Left lung (tissue), 10 donors: Measurements from ENCODE around the gene TSPEAR. TPM values are rescaled to one million over a fixed set of nuclear protein-coding genes. Genes with fewer than 3 reads are reported as not detected.

Experiments
- ATAC-seq: fragments of 200-7000 bp; cut with Tn5 transposase; one replicate; pipeline ENCODE4 v1.9.1; 2020; ENCODE audit warnings: moderate library complexity
- DNase-seq, 4 donors: peaks; one replicate each; pipeline ENCODE4 v3.0.0-alpha.2; 2013 to 2020
- H3K27ac ChIP-seq, 2 donors: fragments of 200-600 bp; sonication (generic) in 1 of 2; one replicate each; pipeline versions ENCODE4 v1.5.0 to v1.8.0; 2020 to 2021
- H3K27me3 ChIP-seq, 2 donors: fragments of 200-600 bp; sonication (generic) in 1 of 2; one replicate each; pipeline versions ENCODE4 v1.5.0 to v1.8.0; 2020 to 2021
- H3K36me3 ChIP-seq, 2 donors: fragments of 200-600 bp; sonication (generic) in 1 of 2; one replicate each; pipeline versions ENCODE4 v1.5.0 to v1.8.0; 2020 to 2021
- H3K4me1 ChIP-seq, 2 donors: fragments of 200-600 bp; one replicate each; pipeline ENCODE4 v1.8.0; 2021
- H3K4me3 ChIP-seq, 2 donors: fragments of 200-600 bp; sonication (generic) in 1 of 2; one replicate each; pipeline versions ENCODE4 v1.5.0 to v1.8.0; 2020 to 2021; ENCODE audit warnings: mild to moderate bottlenecking in 1 of 2
- H3K9me3 ChIP-seq, 2 donors: fragments of 200-600 bp; sonication (generic) in 1 of 2; one replicate each; pipeline versions ENCODE4 v1.5.0 to v1.8.0; 2020 to 2021
- intact Hi-C, 2 donors: fragments of 100-400 bp; cut with DNase I; formaldehyde crosslinking; loops; one replicate each; pipeline versions ENCODE4 v1.11.2 to v1.14.2; 2022
- polyA plus RNA-seq, 6 donors: library from polyadenylated mRNA; unstranded; fragments of 120-200 nt; gene quantifications; one replicate each; pipeline ENCODE4 v1.2.1, GENCODE V29; 2013; ENCODE audit not compliant: insufficient read length in 6 of 6
- total RNA-seq, 2 donors: library from RNA; stranded (reverse); fragmentation: NEBNext Ultra II Directional; extraction: Animal tissue kit (Norgen Biotek cat#: 25700); gene quantifications; one replicate each; pipeline ENCODE4 v1.2.1, GENCODE V29; 2021
- TF ChIP-seq, protein P1 (sequence below), 2 donors: fragments of 200-600 bp; sonication (generic) in 1 of 2; IDR thresholded peaks; one replicate each; pipeline versions ENCODE4 v1.5.0 to v1.8.0; 2021; ENCODE audit warnings: antibody characterized with exemption in 2 of 2
- donor health status: DM: no; HTN: yes; CAD: no.
- donor health status: DM: no; HTN: no; CAD: no.

TSPEAR gene
- total and polyA plus RNA-seq, 8 donors: 0.10 to 4.7 (median 3.3) TPM

- DNase-seq: peak in 2 of 4 donors; percentile 23 to 55
- intact Hi-C loops: no loop called here
- no peak for ATAC-seq
Observed at GRCh38 chr21:44527983-44528633, 183.3 kb downstream of the TSPEAR start.

GRCh38 chr21:44527156-44527982 is 184.0 kb downstream of the TSPEAR start:
- Histone ChIP-seq H3K27me3 (peaks cover 0 to 15% of the 10 kb centered on the region in 2 donors), H3K36me3 (no peaks in the 10 kb centered on the region), H3K27ac (no peak overlapping the region), H3K9me3 (no peaks in the 10 kb centered on the region), H3K4me3 (no peak overlapping the region), H3K4me1 (no peaks in the 10 kb centered on the region)
- TF ChIP-seq, protein P1, sequence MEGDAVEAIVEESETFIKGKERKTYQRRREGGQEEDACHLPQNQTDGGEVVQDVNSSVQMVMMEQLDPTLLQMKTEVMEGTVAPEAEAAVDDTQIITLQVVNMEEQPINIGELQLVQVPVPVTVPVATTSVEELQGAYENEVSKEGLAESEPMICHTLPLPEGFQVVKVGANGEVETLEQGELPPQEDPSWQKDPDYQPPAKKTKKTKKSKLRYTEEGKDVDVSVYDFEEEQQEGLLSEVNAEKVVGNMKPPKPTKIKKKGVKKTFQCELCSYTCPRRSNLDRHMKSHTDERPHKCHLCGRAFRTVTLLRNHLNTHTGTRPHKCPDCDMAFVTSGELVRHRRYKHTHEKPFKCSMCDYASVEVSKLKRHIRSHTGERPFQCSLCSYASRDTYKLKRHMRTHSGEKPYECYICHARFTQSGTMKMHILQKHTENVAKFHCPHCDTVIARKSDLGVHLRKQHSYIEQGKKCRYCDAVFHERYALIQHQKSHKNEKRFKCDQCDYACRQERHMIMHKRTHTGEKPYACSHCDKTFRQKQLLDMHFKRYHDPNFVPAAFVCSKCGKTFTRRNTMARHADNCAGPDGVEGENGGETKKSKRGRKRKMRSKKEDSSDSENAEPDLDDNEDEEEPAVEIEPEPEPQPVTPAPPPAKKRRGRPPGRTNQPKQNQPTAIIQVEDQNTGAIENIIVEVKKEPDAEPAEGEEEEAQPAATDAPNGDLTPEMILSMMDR (IDR thresholded peaks at IDR 0.05): no peak
- DNase-seq (peak in 1 of 4 donors; percentile 28), ATAC-seq (no peak)
- intact Hi-C loops: no loop called here

More at GRCh38 chr21:44527983-44528633, 183.3 kb downstream of the TSPEAR start:
- Histone ChIP-seq H3K4me1 (no peaks in the 10 kb centered on the region), H3K27ac (no peak overlapping the region), H3K36me3 (no peaks in the 10 kb centered on the region), H3K27me3 (peaks cover 0 to 20% of the 10 kb centered on the region in 2 donors), H3K9me3 (no peaks in the 10 kb centered on the region), H3K4me3 (no peak overlapping the region)
- TF ChIP-seq, protein P1 (IDR thresholded peaks at IDR 0.05): no peak

DNA sequence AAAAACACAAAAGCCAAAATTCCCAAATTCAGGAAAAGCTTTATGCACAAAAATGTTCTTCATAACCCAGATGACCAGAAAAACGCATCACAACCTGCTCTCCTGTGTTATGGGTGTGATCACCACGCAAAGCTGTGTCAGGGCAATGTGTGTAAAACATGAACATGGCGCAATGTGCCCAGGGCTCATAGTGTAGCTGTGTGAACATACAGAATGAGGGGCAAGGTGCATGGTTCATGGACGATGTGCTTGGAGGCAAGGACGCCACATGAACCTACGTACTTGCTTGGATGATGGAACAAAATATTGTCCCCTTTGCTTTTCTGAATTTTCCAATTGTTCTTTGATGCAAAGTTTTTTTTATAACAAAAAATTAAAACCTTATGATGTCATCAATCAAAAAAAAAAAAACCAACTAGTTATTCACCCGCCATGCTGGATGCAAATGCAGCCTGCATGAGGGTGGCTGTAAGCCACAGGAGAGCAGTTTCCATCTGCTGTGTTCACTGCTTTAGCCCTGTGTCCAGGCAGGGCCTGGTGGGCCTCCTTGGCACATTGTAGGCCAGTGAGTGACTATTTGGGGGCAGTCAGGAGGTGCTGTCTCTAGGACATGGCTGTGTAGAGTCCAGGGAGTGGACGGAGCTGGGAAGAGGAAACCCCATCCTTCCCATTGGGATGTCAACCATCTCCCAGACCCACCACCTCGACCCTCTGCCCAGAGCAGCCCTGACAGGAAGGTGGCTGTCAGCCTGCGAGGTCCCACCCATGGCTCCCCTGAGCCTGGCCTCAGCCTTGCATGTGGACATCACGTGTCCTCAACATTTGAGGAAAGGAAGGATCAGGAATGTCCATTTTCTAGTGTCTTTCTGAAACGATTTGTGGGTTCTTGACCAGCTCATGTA is 185.0 kb downstream of the TSPEAR start:
- intact Hi-C loops: no loop called here
- DNase-seq (peak in 1 of 4 donors; percentile 43), ATAC-seq (no peak)
- Histone ChIP-seq H3K4me3 (no peak overlapping the region), H3K36me3 (no peaks in the 10 kb centered on the region), H3K27me3 (peaks cover 0 to 11% of the 10 kb centered on the region in 2 donors), H3K4me1 (no peaks in the 10 kb centered on the region), H3K27ac (no peak overlapping the region), H3K9me3 (no peaks in the 10 kb centered on the region)
- TF ChIP-seq, protein P1 (IDR thresholded peaks at IDR 0.05): no peak

DNA sequence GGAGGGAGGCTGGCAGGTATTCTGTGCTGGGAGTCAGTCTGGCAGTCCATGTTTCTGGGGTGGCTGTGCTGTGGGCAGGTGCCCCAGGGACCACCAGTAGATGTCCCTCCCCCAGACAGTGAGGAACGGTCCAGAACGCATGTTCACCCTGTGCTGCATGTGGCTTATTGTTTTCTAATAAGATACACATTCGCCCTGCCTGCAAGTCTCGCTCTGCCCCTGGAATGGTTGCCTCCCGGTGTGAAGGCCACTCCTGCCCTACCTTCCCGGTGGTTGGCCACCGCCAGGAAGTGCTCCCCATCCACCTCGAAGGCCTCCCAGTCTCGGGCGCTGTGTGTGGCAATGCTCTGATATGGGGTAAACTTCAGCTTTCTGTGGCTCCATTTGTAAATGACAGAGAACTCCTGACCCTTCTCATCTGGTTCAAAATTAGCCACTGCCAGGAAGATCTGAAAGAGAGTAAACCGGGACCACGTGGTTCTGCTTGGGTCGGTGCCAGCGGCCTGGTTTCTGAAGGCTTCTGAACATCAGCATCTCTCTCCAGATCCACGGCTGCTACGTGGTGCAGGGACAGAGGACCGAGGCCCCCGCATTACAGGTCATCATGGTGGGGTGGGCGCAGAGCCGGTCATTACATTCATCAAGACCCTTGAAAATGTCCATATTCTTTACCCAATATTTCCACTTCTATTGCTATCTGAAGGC is 185.8 kb downstream of the TSPEAR start:
- TF ChIP-seq, protein P1 (IDR thresholded peaks at IDR 0.05): no peak
- Histone ChIP-seq H3K27ac (no peak overlapping the region), H3K27me3 (peaks cover 0 to 13% of the 10 kb centered on the region in 2 donors), H3K36me3 (no peaks in the 10 kb centered on the region), H3K4me3 (no peak overlapping the region), H3K4me1 (no peaks in the 10 kb centered on the region), H3K9me3 (no peaks in the 10 kb centered on the region)
- no peak for ATAC-seq
- peak in 2 of 4 donors; percentile 23 to 53 for DNase-seq
- intact Hi-C loops: no loop called here
